HepG2 (cell line): ENCODE measurements around the gene ADARB1.

Experiments used
- KAT7 ChIP-seq: IDR thresholded peaks from 2 replicates; pipeline ENCODE4 v1.6.1; 2018; ENCODE audit warnings: borderline replicate concordance, missing compliant biosample characterization
- PATZ1 ChIP-seq: sonication (generic); formaldehyde crosslinking; IDR thresholded peaks from 2 replicates; pipeline ENCODE4 v1.4.0; 2020; ENCODE audit warnings: missing genetic modification reagents
- ZNF547 ChIP-seq: sonication (generic); formaldehyde crosslinking; IDR thresholded peaks from 2 replicates; pipeline ENCODE4 v1.5.1; 2020; ENCODE audit warnings: mild to moderate bottlenecking, missing genetic modification reagents

GRCh38 chr21:45157932-45158331 is 83.6 kb downstream of the ADARB1 start:
- TF ChIP-seq KAT7 (CRISPR knock-in tag): no peak
- TF ChIP-seq PATZ1 (CRISPR knock-in tag): no peak
- TF ChIP-seq ZNF547 (CRISPR knock-in tag): no peak
